ENCODE data around the gene ROR2. TPM values are rescaled to one million over a fixed set of nuclear protein-coding genes. Genes with fewer than 3 reads are reported as not detected.

ROR2 gene
- polyA plus RNA-seq, 3 donors: not detected

DNA sequence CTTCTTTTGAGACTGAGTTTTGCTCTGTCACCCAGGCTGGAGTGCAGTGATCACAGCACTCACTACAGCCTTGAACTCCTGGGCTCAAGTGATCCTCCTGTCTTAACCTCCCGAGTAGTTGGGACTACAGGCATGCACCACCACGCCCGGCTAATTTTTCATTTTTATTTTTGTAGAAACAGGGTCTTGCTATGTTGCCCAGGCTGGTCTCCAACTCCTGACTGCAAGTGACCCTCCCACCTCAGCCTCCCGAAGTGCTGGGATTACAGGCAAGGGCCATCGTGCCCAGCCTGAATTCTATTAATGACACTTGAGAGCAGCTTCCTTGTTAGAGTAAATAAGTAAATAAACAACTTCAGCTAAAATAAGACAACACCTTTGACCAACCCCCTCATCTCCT is 12.3 kb downstream of the ROR2 start:
- DNase-seq: no peak
- no peak for TF ChIP-seq CTCF (IDR thresholded peaks at IDR 0.05)
- intact Hi-C loops (cut with micrococcal nuclease): no loop called here
- no peaks in the 10 kb centered on the region for H3K27me3 ChIP-seq (ENCODE audit: control insufficient read depth in 2 of 2, insufficient read depth in 2 of 2, low read length in 2 of 2)
- H3K9me3 ChIP-seq (replicated peaks in 1 of 2; ENCODE audit: control insufficient read depth in 1 of 2, insufficient read depth in 1 of 2, low read length in 2 of 2): no peaks in the 10 kb centered on the region
- no peak overlapping the region for H3K9ac ChIP-seq (ENCODE audit: insufficient read depth, low read length, poor library complexity, severe bottlenecking)
- H4K20me1 ChIP-seq (ENCODE audit: insufficient read depth, low read length): no peaks in the 10 kb centered on the region
- Mint-ChIP-seq H3K36me3 (no peaks in the 10 kb centered on the region), H3K4me1 (no peaks in the 10 kb centered on the region), H3K4me3 (no peak overlapping the region), H3K27ac (no peak overlapping the region), H3K27me3 (ENCODE audit: low read depth in 3 of 3) (peaks cover 2 to 5% (median 3%) of the 10 kb centered on the region in 3 donors), H3K9me3 (peaks cover 0 to 4% (median under 1%) of the 10 kb centered on the region in 7 donors)
- H3K4me3 ChIP-seq (replicated peaks in 1 of 3; ENCODE audit: low read depth in 2 of 3, low read length in 3 of 3): no peak overlapping the region
- WGBS (ENCODE audit: insufficient coverage): 80% methylated on average over 1 of the region's 5 CpGs
- H3K36me3 ChIP-seq (replicated peaks in 1 of 2; ENCODE audit: control insufficient read depth in 1 of 2, insufficient read depth in 2 of 2, low read length in 2 of 2): no peaks in the 10 kb centered on the region
- H2AFZ ChIP-seq (ENCODE audit: insufficient read depth, low read depth, low read length, poor library complexity, severe bottlenecking): no peak overlapping the region
- H3K4me2 ChIP-seq (replicated peaks; ENCODE audit: extremely low read depth, low read length, poor library complexity, severe bottlenecking): no peak overlapping the region
- no peak overlapping the region for H3K27ac ChIP-seq (ENCODE audit: low read depth in 1 of 2, low read length in 2 of 2)
- no peaks in the 10 kb centered on the region for H3K4me1 ChIP-seq (ENCODE audit: control insufficient read depth in 1 of 2, insufficient read depth in 2 of 2, low read length in 2 of 2)
- no peaks in the 10 kb centered on the region for H3K79me2 ChIP-seq (ENCODE audit: insufficient read depth, low read length)

DNA sequence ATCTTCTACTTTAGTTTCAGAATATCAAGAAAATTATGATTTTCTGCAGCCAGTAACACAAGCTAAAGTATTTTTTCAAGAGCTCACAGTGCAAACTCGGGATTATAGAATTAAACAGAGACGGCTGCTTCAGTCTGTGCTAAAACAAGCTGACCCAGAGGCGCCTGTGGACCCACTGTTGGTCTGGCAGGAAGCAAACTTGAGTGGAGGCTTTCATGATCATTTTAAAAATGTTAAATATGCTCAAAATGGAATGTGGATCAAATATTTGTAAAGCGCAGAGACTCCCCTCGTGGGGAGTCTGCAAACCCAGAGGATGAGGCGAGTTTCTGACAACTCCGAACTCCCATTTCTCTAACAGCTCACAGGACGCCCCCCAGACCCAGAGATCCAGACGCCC is 13.0 kb downstream of the ROR2 start:
- H3K4me1 Mint-ChIP-seq: no peaks in the 10 kb centered on the region
- no peak for DNase-seq
- no peak overlapping the region for H3K4me3 ChIP-seq (replicated peaks in 1 of 3; ENCODE audit: low read depth in 2 of 3, low read length in 3 of 3)
- H4K20me1 ChIP-seq (ENCODE audit: insufficient read depth, low read length): no peaks in the 10 kb centered on the region
- H3K9me3 Mint-ChIP-seq: peaks cover 0 to 7% (median 4%) of the 10 kb centered on the region in 7 donors
- intact Hi-C loops (cut with micrococcal nuclease): no loop called here
- no peaks in the 10 kb centered on the region for H3K9me3 ChIP-seq (replicated peaks in 1 of 2; ENCODE audit: control insufficient read depth in 1 of 2, insufficient read depth in 1 of 2, low read length in 2 of 2)
- no peak overlapping the region for H3K4me3 Mint-ChIP-seq
- WGBS (ENCODE audit: insufficient coverage): 90% methylated on average over 6 of the region's 9 CpGs
- H3K4me1 ChIP-seq (ENCODE audit: control insufficient read depth in 1 of 2, insufficient read depth in 2 of 2, low read length in 2 of 2): no peaks in the 10 kb centered on the region
- H3K4me2 ChIP-seq (replicated peaks; ENCODE audit: extremely low read depth, low read length, poor library complexity, severe bottlenecking): no peak overlapping the region
- H3K9ac ChIP-seq (ENCODE audit: insufficient read depth, low read length, poor library complexity, severe bottlenecking): no peak overlapping the region
- H3K27ac ChIP-seq (ENCODE audit: low read depth in 1 of 2, low read length in 2 of 2): no peak overlapping the region
- peaks cover 2 to 5% (median 3%) of the 10 kb centered on the region in 3 donors for H3K27me3 Mint-ChIP-seq (ENCODE audit: low read depth in 3 of 3)
- H3K27me3 ChIP-seq (ENCODE audit: control insufficient read depth in 2 of 2, insufficient read depth in 2 of 2, low read length in 2 of 2): no peaks in the 10 kb centered on the region
- TF ChIP-seq CTCF (IDR thresholded peaks at IDR 0.05): no peak
- H3K79me2 ChIP-seq (ENCODE audit: insufficient read depth, low read length): no peaks in the 10 kb centered on the region
- no peak overlapping the region for H3K27ac Mint-ChIP-seq
- no peaks in the 10 kb centered on the region for H3K36me3 Mint-ChIP-seq
- no peaks in the 10 kb centered on the region for H3K36me3 ChIP-seq (replicated peaks in 1 of 2; ENCODE audit: control insufficient read depth in 1 of 2, insufficient read depth in 2 of 2, low read length in 2 of 2)
- H2AFZ ChIP-seq (ENCODE audit: insufficient read depth, low read depth, low read length, poor library complexity, severe bottlenecking): no peak overlapping the region
